Neural cell (in vitro differentiated cells): ENCODE data around the gene CCDC39. TPM values are rescaled to one million over a fixed set of nuclear protein-coding genes. Genes with fewer than 3 reads are reported as not detected.
A peak's percentile ranks its signal among the peaks of the same experiment; 100 is the strongest.
"Not testable (repeated sequence)": the region's sequence is repeated elsewhere in the genome, so short reads cannot be mapped to it uniquely, and the experiment has no call there.

Source experiments
- H2AFZ ChIP-seq: fragments of 200-600, 300-800 bp; sonication (generic), shearing (Covaris generic); 2 replicates; pipeline ENCODE4 v1.6.0; 2014; ENCODE audit warnings: low read depth, mild to moderate bottlenecking, antibody characterized with exemption, low read length, moderate library complexity
- H3F3A ChIP-seq: fragments of 200-600 bp; shearing (Covaris generic); 2 replicates; pipeline ENCODE4 v1.6.1; 2016; ENCODE audit warnings: mild to moderate bottlenecking, moderate library complexity, mixed read lengths, antibody characterized with exemption, low read length; ENCODE audit not compliant: insufficient read depth, poor library complexity, severe bottlenecking
- H3K27ac ChIP-seq: fragments of 200-600, 300-800 bp; sonication (generic), shearing (Covaris generic); 2 replicates; pipeline ENCODE4 v1.5.1; 2014; ENCODE audit warnings: mild to moderate bottlenecking, low read length, moderate library complexity
- H3K27me3 ChIP-seq: fragments of 300-800, 200-600 bp; sonication (generic), shearing (Covaris generic); 2 replicates; pipeline ENCODE4 v1.6.0; 2014; ENCODE audit warnings: mild to moderate bottlenecking, low read depth, low read length, moderate library complexity; ENCODE audit not compliant: insufficient read depth
- H3K36me3 ChIP-seq: fragments of 300-800, 200-600 bp; sonication (generic), shearing (Covaris generic); 2 replicates; pipeline ENCODE4 v1.5.1; 2014; ENCODE audit warnings: mild to moderate bottlenecking, antibody characterized with exemption, low read length, moderate library complexity; ENCODE audit not compliant: insufficient read depth
- H3K4me2 ChIP-seq: fragments of 300-800, 200-600 bp; sonication (generic), shearing (Covaris generic); 2 replicates; pipeline ENCODE4 v1.6.0; 2014; ENCODE audit warnings: mild to moderate bottlenecking, low read length
- H3K4me3 ChIP-seq: fragments of 300-800, 200-600 bp; sonication (generic), shearing (Covaris generic); 2 replicates; pipeline ENCODE4 v1.5.1; 2014; ENCODE audit warnings: mild to moderate bottlenecking, low read length, moderate library complexity
- H3K79me2 ChIP-seq: fragments of 200-600 bp; shearing (Covaris generic); replicated peaks from 2 replicates; pipeline ENCODE4 v1.6.0; 2014; ENCODE audit warnings: mild to moderate bottlenecking, low read length, moderate library complexity; ENCODE audit not compliant: insufficient read depth
- H3K9ac ChIP-seq: fragments of 300-800, 200-600 bp; sonication (generic), shearing (Covaris generic); 2 replicates; pipeline ENCODE4 v1.6.1; 2016; ENCODE audit warnings: mild to moderate bottlenecking, low read length, mixed read lengths
- H3K9me2 ChIP-seq: fragments of 200-600 bp; shearing (Covaris generic); 2 replicates; pipeline ENCODE4 v1.6.1; 2016; ENCODE audit warnings: mild to moderate bottlenecking, low read length, mixed read lengths; ENCODE audit not compliant: insufficient read depth
- H3K9me3 ChIP-seq: fragments of 200-600, 300-800 bp; sonication (generic), shearing (Covaris generic); 2 replicates; pipeline ENCODE4 v1.6.1; 2016; ENCODE audit warnings: mild to moderate bottlenecking, mixed run types, low read length, moderate library complexity, mixed read lengths
- H4K20me1 ChIP-seq: fragments of 200-600 bp; shearing (Covaris generic); 2 replicates; pipeline ENCODE4 v1.6.1; 2016; ENCODE audit warnings: mild to moderate bottlenecking, mixed run types; ENCODE audit not compliant: insufficient read depth
- CTCF ChIP-seq: fragments of 450-650 bp; IDR thresholded peaks from 2 replicates; pipeline ENCODE4 v1.5.1; 2014; ENCODE audit warnings: antibody characterized with exemption, mild to moderate bottlenecking, moderate library complexity; ENCODE audit not compliant: poor library complexity, severe bottlenecking
- EP300 ChIP-seq: fragments of 450-650 bp; conservative IDR thresholded peaks from 2 replicates; pipeline ENCODE4 v1.6.1; 2014; ENCODE audit warnings: antibody characterized with exemption, mild to moderate bottlenecking, moderate library complexity; ENCODE audit not compliant: poor library complexity, severe bottlenecking
- POLR2AphosphoS5 ChIP-seq: IDR thresholded peaks from 2 replicates; pipeline ENCODE4 v1.6.1; 2012
- RAD21 ChIP-seq: fragments of 450-650 bp; conservative IDR thresholded peaks from 2 replicates; pipeline ENCODE4 v1.6.1; 2014; ENCODE audit warnings: antibody characterized with exemption, mild to moderate bottlenecking, moderate library complexity
- SMC3 ChIP-seq: fragments of 450-650 bp; conservative IDR thresholded peaks from 2 replicates; pipeline ENCODE4 v1.6.1; 2014; ENCODE audit warnings: antibody characterized with exemption, mild to moderate bottlenecking, moderate library complexity; ENCODE audit not compliant: poor library complexity
- polyA plus RNA-seq: library from polyadenylated mRNA; depleted of rRNA; stranded (reverse); fragments of >200 nt; gene quantifications from 2 replicates; pipeline ENCODE4 v1.2.3, GENCODE V29; 2014

Gene CCDC39
- polyA plus RNA-seq, 1 donor from 2014 or later: 0.36 TPM

- Histone ChIP-seq H3K4me2 (no peak overlapping the region), H3K27me3 (no peaks in the 10 kb centered on the region), H4K20me1 (no peaks in the 10 kb centered on the region), H3F3A (no peaks in the 10 kb centered on the region), H3K27ac (no peak overlapping the region), H2AFZ (no peak overlapping the region), H3K9ac (no peak overlapping the region), H3K9me2 (no peaks in the 10 kb centered on the region), H3K9me3 (no peaks in the 10 kb centered on the region), H3K4me3 (no peak overlapping the region), H3K36me3 (no peaks in the 10 kb centered on the region), H3K79me2 (no peaks in the 10 kb centered on the region)
- TF ChIP-seq SMC3: peak; percentile 96
- TF ChIP-seq RAD21: peak; percentile 96
- TF ChIP-seq EP300: no peak
- TF ChIP-seq CTCF: peak; percentile 88
Measured at GRCh38 chr3:180594631-180595558, 84.4 kb downstream of the CCDC39 start.

- H3K4me3 ChIP-seq, H4K20me1 ChIP-seq, H3K9me2 ChIP-seq, H3K79me2 ChIP-seq, H3K36me3 ChIP-seq, H3K27ac ChIP-seq, H3K9ac ChIP-seq, H2AFZ ChIP-seq, H3K27me3 ChIP-seq, H3F3A ChIP-seq, H3K4me2 ChIP-seq, H3K9me3 ChIP-seq: not testable (repeated sequence)
Measured at GRCh38 chr3:180593631-180594030, 85.7 kb downstream of the CCDC39 start.

- no peak overlapping the region for H3K27ac ChIP-seq
- H3K4me3 ChIP-seq: no peak overlapping the region
- no peak overlapping the region for H2AFZ ChIP-seq
- no peak overlapping the region for H3K9ac ChIP-seq
- no peaks in the 10 kb centered on the region for H3K79me2 ChIP-seq
- no peak overlapping the region for H3K4me2 ChIP-seq
- TF ChIP-seq POLR2AphosphoS5: no peak
- no peak for TF ChIP-seq CTCF
- H4K20me1 ChIP-seq: no peaks in the 10 kb centered on the region
- H3K36me3 ChIP-seq: no peaks in the 10 kb centered on the region
- no peaks in the 10 kb centered on the region for H3K9me2 ChIP-seq
- no peaks in the 10 kb centered on the region for H3K27me3 ChIP-seq
- no peaks in the 10 kb centered on the region for H3K9me3 ChIP-seq
- no peaks in the 10 kb centered on the region for H3F3A ChIP-seq
Measured at GRCh38 chr3:180590396-180590795, 88.9 kb downstream of the CCDC39 start.
